ENCODE results near the gene COL19A1.

GRCh38 chr6:70166088-70166958 is 300.0 kb downstream of the COL19A1 start:
- TF ChIP-seq POLR2A (IDR thresholded peaks at IDR 0.05; ENCODE audit: extremely low read depth, insufficient read length), result no peak
- peak; percentile 68 for TF ChIP-seq CTCF (IDR thresholded peaks at IDR 0.05; ENCODE audit: low read depth, low read length)
